K562 (cell line): Measurements from ENCODE around the gene MPIG6B. TPM values are rescaled to one million over a fixed set of nuclear protein-coding genes. Genes with fewer than 3 reads are reported as not detected.

ENCODE experiments used
- CBFA2T3 ChIP-seq: fragments of 450-650 bp; IDR thresholded peaks from 2 replicates; pipeline ENCODE4 v1.6.1; 2017
- CBX1 ChIP-seq: sonication (generic); IDR thresholded peaks from 2 replicates; pipeline ENCODE4 v1.6.1; 2016; ENCODE audit warnings: antibody characterized with exemption, low read depth, mild to moderate bottlenecking
- DACH1 ChIP-seq: fragments of 450-650 bp; IDR thresholded peaks from 2 replicates; pipeline ENCODE4 v1.6.1; 2018; ENCODE audit not compliant: partially characterized antibody
- ETV1 ChIP-seq: fragments of 450-650 bp; conservative IDR thresholded peaks from 2 replicates; pipeline ENCODE4 v1.6.1; 2016; ENCODE audit warnings: missing genetic modification characterization, control low read depth, low read depth, missing compliant biosample characterization
- JUND ChIP-seq, 2 experiments: IDR thresholded peaks; 2 replicates in 1 of 2; 3 replicates in 1 of 2; pipeline ENCODE4 v1.6.1; 2011; ENCODE audit warnings: borderline replicate concordance in 2 of 2, low read depth in 2 of 2, low read length in 2 of 2, improper control_type of control experiment in 1 of 2, missing biosample characterization in 1 of 2, missing genetic modification characterization in 1 of 2, missing genetic modification reagents in 1 of 2
- KAT7 ChIP-seq: sonication (generic); formaldehyde crosslinking; IDR thresholded peaks from 2 replicates; pipeline ENCODE4 v1.8.0; 2022; ENCODE audit warnings: missing genetic modification reagents, mild to moderate bottlenecking, borderline replicate concordance
- NFATC3 ChIP-seq: fragments of 450-650 bp; IDR thresholded peaks from 2 replicates; pipeline ENCODE4 v1.6.1; 2017; ENCODE audit warnings: mild to moderate bottlenecking
- NFIC ChIP-seq: fragments of 450-650 bp; IDR thresholded peaks from 2 replicates; pipeline ENCODE4 v1.6.1; 2017; ENCODE audit warnings: mild to moderate bottlenecking, inconsistent platforms
- NR4A1 ChIP-seq, 2 experiments: fragments of 250-450 bp in 1 of 2; fragments of 450-650 bp in 1 of 2; sonication (Bioruptor Pico) in 1 of 2; IDR thresholded peaks; 2 replicates each; pipeline versions ENCODE4 v1.4.0 to v1.6.1; 2016 to 2020; ENCODE audit warnings: mild to moderate bottlenecking in 2 of 2, missing compliant biosample characterization in 1 of 2, missing genetic modification characterization in 1 of 2, moderate library complexity in 1 of 2
- PCBP1 ChIP-seq: fragments of 200-400 bp; formaldehyde crosslinking; IDR thresholded peaks from 2 replicates; pipeline ENCODE4 v1.6.1; 2018; ENCODE audit warnings: mild to moderate bottlenecking, low read depth, low read length; ENCODE audit not compliant: poor library complexity, severe bottlenecking
- SMAD3 ChIP-seq: fragments of 450-650 bp; formaldehyde crosslinking; conservative IDR thresholded peaks from 2 replicates; pipeline ENCODE4 v1.4.0; 2020; ENCODE audit warnings: mild to moderate bottlenecking
- SMARCA4 ChIP-seq: fragments of 450-650 bp; IDR thresholded peaks from 2 replicates; pipeline ENCODE4 v1.6.1; 2016
- STAT5A ChIP-seq: IDR thresholded peaks from 2 replicates; pipeline ENCODE4 v1.6.1; 2012; ENCODE audit warnings: low read length, inconsistent platforms, borderline replicate concordance
- TARDBP ChIP-seq: fragments of 450-650 bp; IDR thresholded peaks from 2 replicates; pipeline ENCODE4 v1.6.1; 2016
- TCF3 ChIP-seq: sonication (generic); formaldehyde crosslinking; IDR thresholded peaks from 2 replicates; pipeline ENCODE4 v1.4.0; 2020; ENCODE audit warnings: mild to moderate bottlenecking, missing genetic modification reagents
- ZNF133 ChIP-seq: fragments of 250-450 bp; sonication (Bioruptor Pico); IDR thresholded peaks from 2 replicates; pipeline ENCODE4 v1.4.0; 2020; ENCODE audit warnings: mild to moderate bottlenecking
- ZNF830 ChIP-seq: fragments of 250-450 bp; sonication (Bioruptor Pico); IDR thresholded peaks from 2 replicates; pipeline ENCODE4 v1.5.0; 2021; ENCODE audit warnings: mild to moderate bottlenecking
- ZSCAN32 ChIP-seq: fragments of 450-650 bp; formaldehyde crosslinking; IDR thresholded peaks from 2 replicates; pipeline ENCODE4 v1.4.0; 2020; ENCODE audit warnings: mild to moderate bottlenecking, moderate library complexity
- polyA plus RNA-seq, 8 experiments: library from polyadenylated mRNA; depleted of rRNA in 4 of 8; stranded (reverse) in 5 of 8; unstranded in 3 of 8; fragments of >200 nt; fragmentation: Nextera tagmentation in 2 of 8; fragmentation: Illumina TruSeq in 1 of 8; extraction: Ambion mirVana in 2 of 8; extraction: Trizol in 1 of 8; gene quantifications; 2 replicates each; pipeline versions ENCODE4 v1.2.1 to v1.2.3, GENCODE V29; 2011 to 2014; ENCODE audit warnings: inconsistent platforms in 1 of 8, missing spikeins in 1 of 8
- total RNA-seq, 7 experiments: library from RNA; depleted of rRNA in 6 of 7; stranded (reverse); fragments of >200 nt in 6 of 7; fragmentation: Illumina TruSeq in 2 of 7; extraction: Trizol in 2 of 7; gene quantifications; 2 replicates each; pipeline versions ENCODE4 v1.2.1 to v1.2.3, GENCODE V29; 2011 to 2021; ENCODE audit warnings: low replicate concordance in 1 of 7
- TF ChIP-seq, protein P1 (sequence below): IDR thresholded peaks from 2 replicates; pipeline ENCODE4 v1.6.1; 2016; ENCODE audit warnings: missing genetic modification characterization, missing compliant biosample characterization
- TF ChIP-seq, protein P2 (sequence below): fragments of 450-650 bp; IDR thresholded peaks from 2 replicates; pipeline ENCODE4 v1.6.1; 2016; ENCODE audit warnings: mild to moderate bottlenecking
- TF ChIP-seq, protein P3 (sequence below), 2 experiments: fragments of 450-650 bp; IDR thresholded peaks; 2 replicates each; pipeline ENCODE4 v1.6.1; 2016

MPIG6B gene
- total and polyA plus RNA-seq, 9 of the 15 experiments (the other 6 are each of a cell fraction or from before 2014, with no cell fraction given), result 0.11 to 1.2 (median 0.28) TPM; not detected in 1

DNA sequence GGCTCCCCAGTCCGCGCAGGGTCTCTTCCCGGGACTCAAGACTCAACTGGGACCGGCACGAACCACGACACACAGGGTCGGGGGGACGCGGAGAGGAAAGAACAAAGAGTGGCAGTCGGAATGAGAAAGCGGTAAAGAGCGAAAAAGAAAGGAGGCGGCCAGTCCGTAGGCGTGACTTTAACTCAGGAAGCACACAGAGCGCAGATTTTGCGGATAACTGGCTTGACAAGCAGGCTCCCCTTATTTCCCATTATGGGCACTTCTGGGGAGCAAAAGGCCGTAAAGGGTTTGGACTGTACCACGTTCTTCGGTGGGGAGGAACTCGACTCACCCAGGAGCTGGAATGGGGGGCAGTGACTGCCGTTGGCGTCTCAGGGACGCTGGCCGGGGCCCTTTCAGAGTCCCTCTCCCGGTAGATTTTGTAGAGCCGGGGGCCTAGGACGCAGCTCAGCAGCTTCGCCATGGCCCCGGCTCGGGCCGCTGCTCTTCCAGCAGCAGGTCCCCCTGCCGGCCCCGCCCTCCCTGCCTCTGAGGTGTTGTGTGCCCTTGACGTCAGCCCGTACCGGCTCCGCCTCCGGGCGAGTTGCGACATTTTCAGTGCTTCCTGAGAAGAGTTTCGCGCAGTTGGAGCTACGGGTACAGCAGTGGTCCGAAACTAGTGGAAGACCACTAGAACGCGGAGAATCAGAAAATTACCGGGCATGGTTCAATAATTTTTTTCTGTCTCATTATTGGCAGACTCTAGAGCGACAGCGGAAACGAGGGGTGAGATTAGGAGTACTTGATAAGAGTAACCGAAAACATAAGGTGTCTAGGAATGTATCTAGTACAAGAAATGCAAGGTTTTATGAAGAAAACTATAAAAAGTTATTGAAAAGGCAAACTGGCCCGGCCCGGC, 20.1 kb upstream of the MPIG6B start, which contains the start of gene ABHD16A (continued):
- TF ChIP-seq PCBP1 (peak; percentile 19), NR4A1 (CRISPR knock-in tag; IDR thresholded peaks at IDR 0.05) (peak; percentile 76; the same call in 1 of the 2 replicates), NR4A1 (tag; IDR thresholded peaks at IDR 0.05) (no peak), TCF3 (CRISPR knock-in tag) (peak; percentile 48; the same call in 1 of the 2 replicates), KAT7 (CRISPR knock-in tag) (peak; percentile 60), NFIC (peak; percentile 49; the same call in 1 of the 2 replicates), CBX1 (peak; percentile 55; the same call in 1 of the 2 replicates), ZNF830 (CRISPR knock-in tag) (0 out of 2 replicates have a peak, but pooled peaks have one; percentile 25), SMARCA4 (peak; percentile 21; the same call in 1 of the 2 replicates), TARDBP (peak; percentile 62), SMAD3 (CRISPR knock-in tag) (peak; percentile 8; the same call in 1 of the 2 replicates), ETV1 (tag) (peak; percentile 87), CBFA2T3 (no peak; the same call in 1 of the 2 replicates), STAT5A (peak; percentile 23; the same call in 1 of the 2 replicates), ZNF133 (CRISPR knock-in tag) (no peak; the same call in 1 of the 2 replicates), DACH1 (peak; percentile 63), ZSCAN32 (CRISPR knock-in tag) (peak; percentile 78), NFATC3 (peak; percentile 61; the same call in 1 of the 2 replicates), JUND (IDR thresholded peaks at IDR 0.05; ENCODE audit: borderline replicate concordance, low read depth, low read length) (peak; percentile 90), JUND (tag; IDR thresholded peaks at IDR 0.05; ENCODE audit: borderline replicate concordance, low read depth, low read length) (peak; percentile 80; the same call in 1 of the 3 replicates)
- TF ChIP-seq, protein P1, sequence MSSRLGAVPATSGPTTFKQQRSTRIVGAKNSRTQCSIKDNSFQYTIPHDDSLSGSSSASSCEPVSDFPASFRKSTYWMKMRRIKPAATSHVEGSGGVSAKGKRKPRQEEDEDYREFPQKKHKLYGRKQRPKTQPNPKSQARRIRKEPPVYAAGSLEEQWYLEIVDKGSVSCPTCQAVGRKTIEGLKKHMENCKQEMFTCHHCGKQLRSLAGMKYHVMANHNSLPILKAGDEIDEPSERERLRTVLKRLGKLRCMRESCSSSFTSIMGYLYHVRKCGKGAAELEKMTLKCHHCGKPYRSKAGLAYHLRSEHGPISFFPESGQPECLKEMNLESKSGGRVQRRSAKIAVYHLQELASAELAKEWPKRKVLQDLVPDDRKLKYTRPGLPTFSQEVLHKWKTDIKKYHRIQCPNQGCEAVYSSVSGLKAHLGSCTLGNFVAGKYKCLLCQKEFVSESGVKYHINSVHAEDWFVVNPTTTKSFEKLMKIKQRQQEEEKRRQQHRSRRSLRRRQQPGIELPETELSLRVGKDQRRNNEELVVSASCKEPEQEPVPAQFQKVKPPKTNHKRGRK, result peak; percentile 87
- TF ChIP-seq, protein P2, sequence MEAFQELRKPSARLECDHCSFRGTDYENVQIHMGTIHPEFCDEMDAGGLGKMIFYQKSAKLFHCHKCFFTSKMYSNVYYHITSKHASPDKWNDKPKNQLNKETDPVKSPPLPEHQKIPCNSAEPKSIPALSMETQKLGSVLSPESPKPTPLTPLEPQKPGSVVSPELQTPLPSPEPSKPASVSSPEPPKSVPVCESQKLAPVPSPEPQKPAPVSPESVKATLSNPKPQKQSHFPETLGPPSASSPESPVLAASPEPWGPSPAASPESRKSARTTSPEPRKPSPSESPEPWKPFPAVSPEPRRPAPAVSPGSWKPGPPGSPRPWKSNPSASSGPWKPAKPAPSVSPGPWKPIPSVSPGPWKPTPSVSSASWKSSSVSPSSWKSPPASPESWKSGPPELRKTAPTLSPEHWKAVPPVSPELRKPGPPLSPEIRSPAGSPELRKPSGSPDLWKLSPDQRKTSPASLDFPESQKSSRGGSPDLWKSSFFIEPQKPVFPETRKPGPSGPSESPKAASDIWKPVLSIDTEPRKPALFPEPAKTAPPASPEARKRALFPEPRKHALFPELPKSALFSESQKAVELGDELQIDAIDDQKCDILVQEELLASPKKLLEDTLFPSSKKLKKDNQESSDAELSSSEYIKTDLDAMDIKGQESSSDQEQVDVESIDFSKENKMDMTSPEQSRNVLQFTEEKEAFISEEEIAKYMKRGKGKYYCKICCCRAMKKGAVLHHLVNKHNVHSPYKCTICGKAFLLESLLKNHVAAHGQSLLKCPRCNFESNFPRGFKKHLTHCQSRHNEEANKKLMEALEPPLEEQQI, result no peak
- TF ChIP-seq, protein P3, sequence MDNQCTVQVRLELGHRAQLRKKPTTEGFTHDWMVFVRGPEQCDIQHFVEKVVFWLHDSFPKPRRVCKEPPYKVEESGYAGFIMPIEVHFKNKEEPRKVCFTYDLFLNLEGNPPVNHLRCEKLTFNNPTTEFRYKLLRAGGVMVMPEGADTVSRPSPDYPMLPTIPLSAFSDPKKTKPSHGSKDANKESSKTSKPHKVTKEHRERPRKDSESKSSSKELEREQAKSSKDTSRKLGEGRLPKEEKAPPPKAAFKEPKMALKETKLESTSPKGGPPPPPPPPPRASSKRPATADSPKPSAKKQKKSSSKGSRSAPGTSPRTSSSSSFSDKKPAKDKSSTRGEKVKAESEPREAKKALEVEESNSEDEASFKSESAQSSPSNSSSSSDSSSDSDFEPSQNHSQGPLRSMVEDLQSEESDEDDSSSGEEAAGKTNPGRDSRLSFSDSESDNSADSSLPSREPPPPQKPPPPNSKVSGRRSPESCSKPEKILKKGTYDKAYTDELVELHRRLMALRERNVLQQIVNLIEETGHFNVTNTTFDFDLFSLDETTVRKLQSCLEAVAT (IDR thresholded peaks at IDR 0.05), result peak; percentile 66 to 95; a peak in 2 of 4 replicates
